Fibroblast of the aortic adventitia (primary cell): ENCODE data around the gene CD44. TPM values are rescaled to one million over a fixed set of nuclear protein-coding genes. Genes with fewer than 3 reads are reported as not detected.

Source experiments
- DNase-seq: peaks from one replicate; pipeline ENCODE4 v3.0.0-alpha.2; 2010; ENCODE audit warnings: low read depth
- H3K4me3 ChIP-seq: 2 replicates; pipeline ENCODE4 v1.5.1; 2011; ENCODE audit warnings: low read depth, mild to moderate bottlenecking, control low read depth, low read length, moderate library complexity
- total RNA-seq: library from RNA; depleted of rRNA; stranded (reverse); fragments of >200 nt; gene quantifications from 2 replicates; pipeline ENCODE4 v1.2.3, GENCODE V29; 2012; ENCODE audit warnings: low replicate concordance
- TF ChIP-seq, protein P1 (sequence below): IDR thresholded peaks from 2 replicates; pipeline ENCODE4 v1.5.1; 2011; ENCODE audit warnings: mild to moderate bottlenecking, low read length, control low read depth, inconsistent platforms; ENCODE audit not compliant: insufficient read depth

Gene CD44
- total RNA-seq, 1 donor, result 458 TPM

- TF ChIP-seq, protein P1, sequence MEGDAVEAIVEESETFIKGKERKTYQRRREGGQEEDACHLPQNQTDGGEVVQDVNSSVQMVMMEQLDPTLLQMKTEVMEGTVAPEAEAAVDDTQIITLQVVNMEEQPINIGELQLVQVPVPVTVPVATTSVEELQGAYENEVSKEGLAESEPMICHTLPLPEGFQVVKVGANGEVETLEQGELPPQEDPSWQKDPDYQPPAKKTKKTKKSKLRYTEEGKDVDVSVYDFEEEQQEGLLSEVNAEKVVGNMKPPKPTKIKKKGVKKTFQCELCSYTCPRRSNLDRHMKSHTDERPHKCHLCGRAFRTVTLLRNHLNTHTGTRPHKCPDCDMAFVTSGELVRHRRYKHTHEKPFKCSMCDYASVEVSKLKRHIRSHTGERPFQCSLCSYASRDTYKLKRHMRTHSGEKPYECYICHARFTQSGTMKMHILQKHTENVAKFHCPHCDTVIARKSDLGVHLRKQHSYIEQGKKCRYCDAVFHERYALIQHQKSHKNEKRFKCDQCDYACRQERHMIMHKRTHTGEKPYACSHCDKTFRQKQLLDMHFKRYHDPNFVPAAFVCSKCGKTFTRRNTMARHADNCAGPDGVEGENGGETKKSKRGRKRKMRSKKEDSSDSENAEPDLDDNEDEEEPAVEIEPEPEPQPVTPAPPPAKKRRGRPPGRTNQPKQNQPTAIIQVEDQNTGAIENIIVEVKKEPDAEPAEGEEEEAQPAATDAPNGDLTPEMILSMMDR, result no peak
- DNase-seq, result peak; percentile 38
- no peak overlapping the region for H3K4me3 ChIP-seq
These were observed 68.8 kb downstream of the CD44 start for GRCh38 chr11:35207471-35208403.

DNA sequence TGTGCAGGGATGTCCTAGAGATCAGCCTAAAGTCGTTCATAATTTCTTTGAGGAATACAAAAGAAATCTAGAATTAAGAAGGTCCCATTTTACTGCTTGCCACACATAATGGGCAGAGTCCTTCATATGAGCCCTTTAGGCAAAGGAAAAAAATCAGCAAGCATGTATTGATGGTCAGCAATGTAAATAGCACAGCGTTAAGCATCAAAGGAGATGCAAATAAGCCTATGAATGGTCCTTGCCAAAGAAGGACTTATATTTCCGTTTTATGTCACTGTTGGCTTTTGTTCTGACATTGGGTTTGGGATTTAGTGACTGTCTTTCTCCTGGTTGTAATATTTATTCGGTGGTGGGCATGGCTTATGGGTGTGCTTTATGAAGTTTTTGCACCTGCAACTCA, 69.8 kb downstream of the CD44 start:
- TF ChIP-seq, protein P1, result no peak
- no peak for DNase-seq
- no peak overlapping the region for H3K4me3 ChIP-seq

- no peak overlapping the region for H3K4me3 ChIP-seq
- TF ChIP-seq, protein P1, result no peak
- DNase-seq, result no peak
These were observed 72.0 kb downstream of the CD44 start for GRCh38 chr11:35210876-35211546.

GRCh38 chr11:35211952-35212351, 73.0 kb downstream of the CD44 start:
- TF ChIP-seq, protein P1, result no peak
- no peak overlapping the region for H3K4me3 ChIP-seq
- DNase-seq, result peak; percentile 40

- TF ChIP-seq, protein P1, result no peak
- DNase-seq, result no peak
- no peak overlapping the region for H3K4me3 ChIP-seq
These were observed 75.3 kb downstream of the CD44 start for GRCh38 chr11:35214226-35214770.

DNA sequence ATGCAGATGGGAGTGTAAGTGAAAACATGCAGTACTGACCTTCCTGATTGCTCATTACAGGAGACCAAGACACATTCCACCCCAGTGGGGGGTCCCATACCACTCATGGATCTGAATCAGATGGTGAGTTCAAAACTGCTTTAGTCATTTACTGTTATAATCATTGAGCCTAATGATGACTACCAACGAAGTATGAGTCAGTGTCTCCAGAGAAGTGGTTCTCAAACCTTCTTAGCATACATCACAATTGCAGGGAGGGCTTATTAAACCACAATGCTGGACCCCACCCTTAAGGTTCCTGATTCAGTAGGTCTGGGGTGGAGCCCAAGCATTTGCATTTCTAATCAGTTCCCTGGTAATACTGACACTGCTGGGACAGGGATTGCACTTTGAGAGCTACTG, 75.8 kb downstream of the CD44 start:
- H3K4me3 ChIP-seq, result no peak overlapping the region
- TF ChIP-seq, protein P1, result no peak
- DNase-seq, result peak; percentile 95
